T-helper 9 cell (primary cell): Measurements from ENCODE around the gene TRPV2.

Experiments
- DNase-seq: peaks from one replicate; pipeline ENCODE4 v3.0.0-alpha.2; 2020

TRPV2 gene

GRCh38 chr17:16477666-16478065 lies 62.3 kb downstream of the TRPV2 start:
- DNase-seq, result no peak

DNA sequence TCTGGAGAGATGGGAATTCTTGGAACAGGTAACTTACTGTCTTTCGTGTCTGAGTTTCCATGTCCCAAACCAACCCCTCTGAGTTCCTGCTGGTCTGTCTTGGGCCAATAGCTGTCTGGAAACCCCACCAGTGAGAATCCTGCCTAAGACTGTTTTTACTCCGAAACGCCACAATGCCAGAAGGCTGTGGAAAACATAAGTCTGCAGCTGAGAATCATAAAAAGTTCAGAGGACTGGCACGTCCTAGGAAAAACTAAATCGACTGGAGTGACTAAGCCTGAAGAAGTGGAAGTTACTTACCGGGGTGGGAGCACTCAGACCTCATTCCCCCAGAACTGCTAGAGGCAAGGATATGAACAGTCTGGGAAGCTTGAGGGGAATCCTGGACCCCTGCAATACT lies 63.3 kb downstream of the TRPV2 start:
- DNase-seq, result no peak

- DNase-seq, result no peak
Observed at GRCh38 chr17:16479264-16479663, 63.9 kb downstream of the TRPV2 start.

DNA sequence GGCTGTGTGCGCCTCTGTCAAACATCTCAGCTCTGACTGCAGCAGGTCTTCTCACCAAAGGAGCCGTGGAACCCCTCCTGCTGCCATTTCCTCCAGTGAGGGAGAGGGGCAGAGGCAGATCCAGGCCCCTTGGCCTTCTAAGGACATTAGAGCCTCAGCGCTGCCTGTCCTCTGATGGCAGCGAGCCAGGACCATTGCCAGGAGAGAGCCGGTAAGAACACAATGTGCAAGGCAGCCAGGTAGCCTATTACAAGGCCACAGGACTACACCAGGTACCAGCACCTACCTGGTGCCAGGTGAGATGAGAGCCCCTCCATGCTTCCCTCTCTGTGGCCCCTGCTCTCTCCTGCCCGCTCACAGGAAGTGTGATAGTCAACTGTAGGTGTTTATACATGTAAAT lies 65.6 kb downstream of the TRPV2 start:
- no peak for DNase-seq

DNA sequence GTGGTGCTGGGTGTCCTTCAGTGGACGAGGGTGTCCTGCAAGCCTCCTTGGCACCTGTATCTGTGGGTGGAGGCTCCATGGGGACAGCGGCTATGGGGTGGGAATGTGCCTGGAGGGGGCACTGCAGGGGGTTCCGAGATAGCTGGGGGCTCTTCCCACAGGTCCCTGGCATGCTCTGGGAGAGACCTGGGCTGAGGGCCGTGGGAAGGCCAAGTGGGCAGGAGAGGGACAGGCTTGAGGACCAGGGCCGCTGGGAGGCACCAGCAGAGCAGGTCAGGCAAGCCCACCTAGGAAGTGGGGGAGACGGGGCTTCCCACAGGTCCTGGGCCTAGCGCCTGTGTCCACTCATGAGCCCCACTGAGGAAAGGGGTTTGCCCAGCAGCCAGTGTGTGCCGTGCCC lies 66.9 kb downstream of the TRPV2 start:
- DNase-seq, result no peak

GRCh38 chr17:16483021-16483645 lies 67.8 kb downstream of the TRPV2 start:
- DNase-seq, result no peak

DNA sequence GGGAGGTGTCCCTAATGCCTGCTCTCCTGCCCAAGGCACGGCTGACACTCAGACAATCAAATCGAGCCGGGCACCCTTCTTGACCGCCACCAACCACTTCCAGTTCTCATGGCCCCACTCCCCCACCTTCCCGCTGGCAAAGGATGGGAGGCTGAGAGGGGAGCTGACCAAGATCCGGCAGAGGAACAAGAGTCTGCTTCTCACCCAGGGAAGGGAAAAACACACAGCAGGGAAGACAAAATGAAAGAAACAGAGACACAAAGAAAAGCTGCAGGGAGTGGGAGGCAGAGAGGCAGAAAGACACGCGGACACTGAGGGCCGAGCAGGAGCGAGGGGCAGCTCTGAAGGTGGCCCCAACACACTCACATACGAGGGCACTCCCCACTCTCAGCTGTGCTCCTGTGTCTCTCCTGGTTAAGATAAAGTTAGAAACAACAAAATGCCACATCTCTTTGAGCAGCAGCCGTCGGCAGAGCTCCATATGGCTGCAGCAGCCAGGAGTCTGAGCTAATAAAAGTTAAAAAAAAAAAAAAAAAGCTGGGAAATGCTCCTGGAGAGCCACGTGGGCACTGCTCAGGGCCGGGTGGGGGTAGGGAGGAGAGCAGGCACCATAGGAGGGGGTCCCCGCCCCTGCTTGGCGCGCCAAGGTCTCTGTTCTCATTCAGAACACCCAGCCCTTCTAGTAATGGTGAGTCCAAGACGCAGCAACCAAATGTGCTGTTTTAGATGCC lies 69.2 kb downstream of the TRPV2 start:
- no peak for DNase-seq
